ENCODE measurements around the gene TRIM17. TPM values are rescaled to one million over a fixed set of nuclear protein-coding genes. Genes with fewer than 3 reads are reported as not detected.

Gene TRIM17
- total RNA-seq, 2 experiments from 2014 or later: 0.73 to 0.96 TPM

GRCh38 chr1:228455715-228456114 is 39.1 kb upstream of the TRIM17 start:
- DNase-seq: no peak
- POLR2A ChIA-PET: interaction anchor here (1.8 to 2.4 kb wide), 2 partner anchors 9 to 50 kb away, joined by 10 to 20 read pairs; partner anchors contain the start of gene TRIM11
- Histone ChIP-seq H3K4me3 (ENCODE audit: low read length) (no peak overlapping the region), H3K36me3 (ENCODE audit: insufficient read depth, low read length) (no peaks in the 10 kb centered on the region), H3K27me3 (ENCODE audit: control insufficient read depth in 1 of 2, insufficient read depth in 2 of 2, low read length in 2 of 2) (no peaks in the 10 kb centered on the region), H3K27ac (ENCODE audit: low read depth in 1 of 2, low read length in 2 of 2) (no peak overlapping the region), H3K4me1 (ENCODE audit: insufficient read depth, low read length) (peaks cover 30% of the 10 kb centered on the region), H3K9me3 (ENCODE audit: control insufficient read depth in 1 of 2, insufficient read depth in 1 of 2, low read length in 2 of 2) (no peaks in the 10 kb centered on the region)
- intact Hi-C loops (cut with DNase I, micrococcal nuclease): loop anchor here (2.0 to 5.0 kb wide), 6 partner anchors 38 to 887 kb away; partner anchors contain the start of genes CCSAP (in 1 of the 2) and TRIM17 (in 1 of the 2)
- no peaks in the 10 kb centered on the region for H3K9me3 Mint-ChIP-seq
- CTCF ChIA-PET: interaction anchor here (3.5 kb wide), 1 partner anchor 31 kb away, joined by 30 read pairs; the partner anchor contains the start of gene RNF187
- H3K27me3 Mint-ChIP-seq: peaks cover 5% of the 10 kb centered on the region
- no peak overlapping the region for H3K27ac Mint-ChIP-seq
- H3K36me3 Mint-ChIP-seq (ENCODE audit: low read depth): peaks cover 19% of the 10 kb centered on the region
- TF ChIP-seq CTCF (IDR thresholded peaks at IDR 0.05): no peak
- H3K4me3 Mint-ChIP-seq: no peak overlapping the region
- ATAC-seq (ENCODE audit: poor library complexity): no peak
- peaks cover 48% of the 10 kb centered on the region for H3K4me1 Mint-ChIP-seq (ENCODE audit: low read depth)

- Mint-ChIP-seq H3K4me3 (peak overlapping the region; percentile 5), H3K27ac (no peak overlapping the region), H3K4me1 (ENCODE audit: low read depth) (peaks cover 44% of the 10 kb centered on the region), H3K9me3 (no peaks in the 10 kb centered on the region), H3K27me3 (peaks cover 7% of the 10 kb centered on the region), H3K36me3 (ENCODE audit: low read depth) (peaks cover 19% of the 10 kb centered on the region)
- no peaks in the 10 kb centered on the region for H3K9me3 ChIP-seq (ENCODE audit: control insufficient read depth in 1 of 2, insufficient read depth in 1 of 2, low read length in 2 of 2)
- TF ChIP-seq CTCF (IDR thresholded peaks at IDR 0.05): no peak
- ChIA-PET POLR2A (no interaction called here), CTCF (no interaction called here)
- no peaks in the 10 kb centered on the region for H3K36me3 ChIP-seq (ENCODE audit: insufficient read depth, low read length)
- H3K4me1 ChIP-seq (ENCODE audit: insufficient read depth, low read length): peaks cover 24% of the 10 kb centered on the region
- DNase-seq: no peak
- ATAC-seq (ENCODE audit: poor library complexity): no peak
- no peak overlapping the region for H3K27ac ChIP-seq (ENCODE audit: low read depth in 1 of 2, low read length in 2 of 2)
- intact Hi-C loops (cut with DNase I, micrococcal nuclease): loop anchor here in 1 of 2 experiments (2.0 kb wide), 1 partner anchor 45 kb away; no protein-coding TSS in a partner anchor
- H3K27me3 ChIP-seq (ENCODE audit: control insufficient read depth in 1 of 2, insufficient read depth in 2 of 2, low read length in 2 of 2): no peaks in the 10 kb centered on the region
- no peak overlapping the region for H3K4me3 ChIP-seq (ENCODE audit: low read length)
These were observed 37.6 kb upstream of the TRIM17 start for GRCh38 chr1:228454238-228454637.

- Histone ChIP-seq H3K27ac (ENCODE audit: low read depth in 1 of 2, low read length in 2 of 2) (no peak overlapping the region), H3K4me3 (ENCODE audit: low read length) (no peak overlapping the region), H3K4me1 (ENCODE audit: insufficient read depth, low read length) (peaks cover 19% of the 10 kb centered on the region), H3K27me3 (ENCODE audit: control insufficient read depth in 1 of 2, insufficient read depth in 2 of 2, low read length in 2 of 2) (no peaks in the 10 kb centered on the region), H3K9me3 (ENCODE audit: control insufficient read depth in 1 of 2, insufficient read depth in 1 of 2, low read length in 2 of 2) (no peaks in the 10 kb centered on the region), H3K36me3 (ENCODE audit: insufficient read depth, low read length) (no peaks in the 10 kb centered on the region)
- intact Hi-C loops (cut with DNase I, micrococcal nuclease): loop anchor here in 1 of 2 experiments (2.0 kb wide), 1 partner anchor 45 kb away; no protein-coding TSS in a partner anchor
- no peak overlapping the region for H3K4me3 Mint-ChIP-seq
- CTCF ChIA-PET: no interaction called here
- H3K9me3 Mint-ChIP-seq: no peaks in the 10 kb centered on the region
- peaks cover 9% of the 10 kb centered on the region for H3K27me3 Mint-ChIP-seq
- POLR2A ChIA-PET: no interaction called here
- ATAC-seq (ENCODE audit: poor library complexity): no peak
- TF ChIP-seq CTCF (IDR thresholded peaks at IDR 0.05): no peak
- H3K27ac Mint-ChIP-seq: no peak overlapping the region
- peaks cover 18% of the 10 kb centered on the region for H3K36me3 Mint-ChIP-seq (ENCODE audit: low read depth)
- no peak for DNase-seq
- H3K4me1 Mint-ChIP-seq (ENCODE audit: low read depth): peaks cover 40% of the 10 kb centered on the region
These were observed 37.0 kb upstream of the TRIM17 start for GRCh38 chr1:228453614-228454013.

Measured in CD4-positive, alpha-beta T cell (primary cell).